Measurements from ENCODE around the gene ABCC3.

DNA sequence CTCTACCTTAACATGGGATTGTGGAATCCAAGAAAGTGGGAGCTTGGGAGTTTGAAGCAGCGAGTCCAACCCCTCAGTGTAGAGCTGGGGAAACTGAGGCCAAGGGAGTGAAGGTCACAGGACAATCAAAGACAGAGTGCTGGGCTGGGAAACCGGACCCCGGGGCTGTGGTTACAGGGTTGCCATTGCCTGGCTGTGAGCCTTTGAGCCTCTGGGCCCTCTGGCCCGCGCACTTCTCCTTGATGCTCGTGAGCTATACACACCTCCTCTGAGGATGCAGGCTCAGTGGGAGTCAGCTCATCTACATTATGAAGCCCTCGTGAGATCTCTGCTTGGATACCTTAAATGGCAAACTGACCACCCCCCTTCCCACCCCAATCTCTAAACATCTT lies 2.1 kb downstream of the ABCC3 start:
- TF ChIP-seq, protein P1, sequence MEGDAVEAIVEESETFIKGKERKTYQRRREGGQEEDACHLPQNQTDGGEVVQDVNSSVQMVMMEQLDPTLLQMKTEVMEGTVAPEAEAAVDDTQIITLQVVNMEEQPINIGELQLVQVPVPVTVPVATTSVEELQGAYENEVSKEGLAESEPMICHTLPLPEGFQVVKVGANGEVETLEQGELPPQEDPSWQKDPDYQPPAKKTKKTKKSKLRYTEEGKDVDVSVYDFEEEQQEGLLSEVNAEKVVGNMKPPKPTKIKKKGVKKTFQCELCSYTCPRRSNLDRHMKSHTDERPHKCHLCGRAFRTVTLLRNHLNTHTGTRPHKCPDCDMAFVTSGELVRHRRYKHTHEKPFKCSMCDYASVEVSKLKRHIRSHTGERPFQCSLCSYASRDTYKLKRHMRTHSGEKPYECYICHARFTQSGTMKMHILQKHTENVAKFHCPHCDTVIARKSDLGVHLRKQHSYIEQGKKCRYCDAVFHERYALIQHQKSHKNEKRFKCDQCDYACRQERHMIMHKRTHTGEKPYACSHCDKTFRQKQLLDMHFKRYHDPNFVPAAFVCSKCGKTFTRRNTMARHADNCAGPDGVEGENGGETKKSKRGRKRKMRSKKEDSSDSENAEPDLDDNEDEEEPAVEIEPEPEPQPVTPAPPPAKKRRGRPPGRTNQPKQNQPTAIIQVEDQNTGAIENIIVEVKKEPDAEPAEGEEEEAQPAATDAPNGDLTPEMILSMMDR (conservative IDR thresholded peaks at IDR 0.05; ENCODE audit: low read depth, low read length), result no peak
- no peak for TF ChIP-seq EZH2 (IDR thresholded peaks at IDR 0.05; ENCODE audit: borderline replicate concordance, low read depth, low read length, poor library complexity, severe bottlenecking)

Data from A673 (cell line).